HG02981 (cell line): ENCODE measurements around the gene DMD.

Experiments
- ATAC-seq: cut with Tn5 transposase; IDR thresholded peaks from one replicate; pipeline ENCODE4 v1.9.1; 2021; ENCODE audit warnings: mild to moderate bottlenecking, moderate library complexity; ENCODE audit not compliant: unreplicated experiment

DMD gene

DNA sequence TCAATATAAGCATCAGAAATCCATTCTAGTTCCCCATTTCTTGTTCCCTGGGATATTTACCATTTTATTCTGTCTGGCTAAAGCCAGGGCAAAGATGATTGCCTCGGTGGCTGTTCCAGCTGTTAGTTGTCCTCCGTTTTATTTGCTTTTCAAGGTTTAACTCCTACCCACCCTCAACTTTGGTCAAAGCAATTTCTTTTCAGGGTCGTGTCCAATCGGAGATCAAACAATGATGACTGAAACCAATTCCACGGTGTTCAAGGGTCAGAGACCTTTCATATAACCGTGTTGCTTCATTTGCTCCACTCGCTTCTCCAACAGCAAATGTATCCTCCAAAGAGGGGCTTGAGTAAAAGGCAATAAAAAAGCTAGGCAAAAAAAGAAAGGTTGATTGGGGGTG, 1946.0 kb downstream of the DMD start:
- ATAC-seq: no peak

DNA sequence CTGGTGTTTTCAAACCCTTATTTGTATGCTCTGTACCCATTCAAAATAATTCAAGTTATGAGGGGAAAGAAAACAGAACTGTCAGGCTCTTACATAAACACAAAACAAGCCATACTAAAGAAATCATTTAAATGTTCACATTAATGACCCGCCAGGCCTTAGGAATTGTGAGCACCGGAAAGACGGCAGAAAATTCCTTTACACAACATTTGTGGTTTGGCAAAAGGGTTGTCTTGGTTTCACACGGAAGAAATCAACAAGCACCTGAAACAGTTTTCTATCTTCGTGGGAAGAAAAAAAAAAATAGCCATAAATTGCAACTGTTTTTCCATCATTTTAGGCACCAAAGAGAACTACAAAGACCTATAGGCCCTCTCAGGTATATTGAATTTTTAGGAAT, 1951.0 kb downstream of the DMD start:
- ATAC-seq: no peak

DNA sequence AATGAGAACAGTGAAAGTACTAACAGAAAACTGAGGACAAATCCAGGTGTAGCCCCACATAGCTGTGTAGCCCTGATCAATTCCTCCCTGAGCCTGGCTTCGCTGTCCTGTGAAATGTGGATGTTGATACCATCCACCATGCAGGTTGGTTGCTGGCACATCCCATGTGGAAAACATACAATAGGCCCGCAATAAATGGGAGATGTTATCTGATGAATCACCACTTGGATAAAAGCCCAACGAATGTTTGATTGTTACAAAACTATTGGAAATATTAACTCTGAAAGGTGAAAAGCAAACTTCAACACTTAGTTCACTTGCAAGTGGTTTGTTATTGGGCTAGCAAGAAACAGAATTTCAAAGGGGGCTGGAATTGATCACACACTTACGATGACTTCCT, 1953.2 kb downstream of the DMD start:
- ATAC-seq: no peak

DNA sequence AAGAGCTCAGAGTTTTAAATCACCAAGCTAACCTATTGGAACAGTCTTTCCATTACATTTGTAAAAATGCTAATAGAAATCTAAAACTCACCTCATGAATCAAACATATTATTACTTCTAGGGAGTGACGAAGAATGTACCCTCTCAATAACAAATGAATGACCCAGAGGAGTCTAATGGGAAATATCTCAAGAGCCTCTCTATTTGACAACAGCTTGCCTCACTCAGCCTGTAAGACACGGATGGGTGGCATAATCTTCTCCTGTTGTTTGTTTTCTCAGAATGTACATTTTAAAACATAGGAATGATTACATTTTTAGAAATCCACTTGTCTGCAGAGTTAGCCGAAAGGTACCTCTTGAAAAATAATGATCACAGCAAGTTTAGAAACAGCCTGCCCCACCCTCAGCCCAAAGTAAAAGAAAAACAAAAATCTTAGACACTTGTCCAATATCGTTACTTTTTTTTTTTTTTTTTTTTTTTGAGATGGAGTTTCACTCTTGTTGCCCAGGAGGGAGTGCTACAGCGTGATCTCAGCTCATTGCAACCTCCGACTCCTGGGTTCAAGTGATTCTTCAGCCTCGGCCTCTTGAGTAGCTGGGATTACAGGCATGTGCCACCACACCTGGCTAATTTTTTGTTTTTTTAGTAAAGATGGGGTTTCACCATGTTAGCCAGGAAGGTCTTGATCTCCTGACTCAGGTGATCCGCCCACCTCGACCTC, 1955.9 kb downstream of the DMD start:
- no peak for ATAC-seq

DNA sequence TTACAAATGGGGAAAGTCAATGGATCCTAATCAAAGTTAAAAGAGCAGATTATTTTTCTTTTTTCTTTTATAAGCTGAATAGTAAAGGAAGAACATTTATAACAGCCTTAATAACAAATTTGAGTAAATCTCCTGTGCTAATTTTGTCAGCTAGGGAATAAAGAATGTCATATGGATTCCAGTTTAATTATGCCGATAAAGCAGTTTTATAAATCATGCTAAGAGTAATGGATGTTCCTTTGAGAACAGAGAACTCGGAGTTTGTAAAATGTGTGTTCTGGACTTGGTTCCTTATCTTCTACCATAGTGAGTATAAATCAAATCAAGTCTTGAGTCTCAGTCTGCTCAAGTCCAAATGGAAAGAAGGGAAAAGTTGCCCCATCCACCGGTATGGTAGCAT, 1959.2 kb downstream of the DMD start:
- no peak for ATAC-seq

DNA sequence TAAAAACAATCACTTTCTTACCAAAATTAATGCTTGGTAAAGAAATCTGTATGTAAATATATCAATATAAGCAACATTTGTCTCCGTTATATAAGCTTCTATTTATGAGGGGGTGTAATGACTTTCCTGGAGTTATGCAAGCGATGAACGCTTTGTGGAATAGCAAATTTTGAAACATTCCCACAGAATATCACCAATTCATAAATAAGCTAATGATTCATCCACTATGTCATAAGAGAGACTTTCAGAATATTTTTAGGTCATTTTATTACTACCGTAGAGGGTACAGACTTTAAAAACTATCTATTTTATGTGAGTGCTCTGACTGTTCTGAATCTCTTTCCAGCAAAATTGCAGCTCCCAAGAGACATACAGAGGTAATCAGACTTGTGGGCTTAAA, 1960.0 kb downstream of the DMD start:
- ATAC-seq: no peak

DNA sequence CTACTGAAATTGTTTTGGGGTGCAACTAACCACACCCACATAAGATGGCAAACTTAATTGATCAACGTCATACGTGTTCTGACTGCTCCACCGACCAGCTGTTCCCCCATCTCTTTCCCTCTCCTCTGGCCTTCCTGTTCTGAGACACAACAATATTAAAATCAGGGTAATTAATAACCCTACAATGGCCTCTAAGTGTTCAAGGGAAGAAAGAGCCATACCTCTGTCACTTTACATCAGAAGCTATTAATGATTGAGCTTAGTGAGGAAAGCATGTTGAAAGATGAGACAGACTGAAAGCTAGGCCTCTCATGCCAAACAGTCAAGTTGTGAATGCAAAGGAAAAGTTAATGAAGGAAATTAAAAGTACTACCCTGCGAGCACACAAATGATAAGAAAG, 1965.6 kb downstream of the DMD start:
- peak; percentile 90 for ATAC-seq

DNA sequence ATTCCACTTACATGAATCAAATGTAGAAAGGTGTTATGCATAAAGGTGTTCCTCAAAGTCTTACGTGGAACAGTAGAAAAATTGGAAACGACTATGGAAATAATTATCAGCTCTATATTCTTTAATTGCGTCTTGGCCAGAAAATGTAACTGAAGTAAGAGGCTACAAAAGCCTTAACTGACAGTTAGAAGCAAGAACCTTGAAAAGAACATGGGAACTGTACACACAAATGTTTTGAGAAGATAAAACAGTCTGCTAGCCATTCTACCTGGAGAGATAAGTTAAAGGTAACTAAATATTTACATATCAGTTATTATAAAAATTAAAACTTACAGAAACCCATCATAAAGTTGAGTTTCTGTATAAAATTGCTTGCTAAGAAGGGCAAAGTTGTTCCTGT, 1967.5 kb downstream of the DMD start:
- no peak for ATAC-seq

DNA sequence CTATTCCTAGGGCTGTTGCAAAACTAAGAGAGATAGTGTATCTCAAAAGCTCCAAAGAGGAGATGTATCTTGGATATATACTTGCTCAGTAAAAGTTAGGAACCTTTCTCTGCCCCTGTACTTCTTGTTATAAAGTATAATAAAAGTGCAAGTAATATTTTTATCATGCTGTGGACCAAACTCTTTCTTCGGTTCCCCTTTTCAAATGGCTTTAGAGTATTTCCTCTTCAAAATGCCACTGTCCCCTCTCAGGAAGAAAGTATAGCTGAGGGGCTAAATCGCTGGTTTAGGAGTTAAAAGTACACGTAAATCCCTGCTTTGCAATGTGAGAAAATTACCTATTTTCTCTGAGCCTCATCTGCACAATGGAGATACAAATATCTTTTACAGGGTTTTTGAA, 1970.4 kb downstream of the DMD start:
- no peak for ATAC-seq

DNA sequence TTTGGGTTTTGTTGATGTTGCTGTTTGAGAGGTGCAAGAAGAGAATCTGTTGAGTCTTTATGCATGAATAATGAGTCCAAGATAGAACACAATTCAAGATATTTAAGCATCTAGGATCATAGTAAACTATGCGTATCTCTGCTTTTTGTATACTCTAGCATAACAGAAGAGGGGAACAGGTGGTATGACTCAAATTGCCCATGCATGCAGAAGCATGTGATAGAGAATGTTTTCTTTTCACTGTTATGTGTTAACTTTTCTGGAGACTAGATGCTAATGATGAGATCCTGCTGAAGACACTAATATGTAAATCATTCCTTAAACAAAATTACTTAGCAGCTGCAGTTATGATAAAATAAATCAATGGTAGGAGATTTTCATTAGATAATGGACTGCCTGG, 1974.2 kb downstream of the DMD start:
- peak; percentile 68 for ATAC-seq

DNA sequence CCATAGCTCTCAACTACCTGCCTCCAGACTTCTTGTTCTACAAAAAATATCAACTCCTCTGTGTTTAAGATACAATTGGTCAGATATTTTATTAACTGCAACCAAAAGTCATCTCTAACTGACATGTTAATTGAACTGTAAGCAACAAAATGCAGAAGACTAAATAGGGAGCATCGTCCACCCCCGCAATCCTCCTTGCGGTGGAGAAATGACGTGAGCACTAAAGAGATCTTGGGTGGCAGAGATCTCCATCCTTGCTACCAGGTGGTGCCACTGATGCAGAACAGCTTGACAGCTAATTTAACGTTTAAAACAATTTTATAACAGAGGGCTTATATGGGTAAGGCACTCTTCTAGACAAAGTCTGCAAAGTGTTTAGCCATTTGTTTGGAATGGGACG, 1975.1 kb downstream of the DMD start:
- peak; percentile 52 for ATAC-seq

DNA sequence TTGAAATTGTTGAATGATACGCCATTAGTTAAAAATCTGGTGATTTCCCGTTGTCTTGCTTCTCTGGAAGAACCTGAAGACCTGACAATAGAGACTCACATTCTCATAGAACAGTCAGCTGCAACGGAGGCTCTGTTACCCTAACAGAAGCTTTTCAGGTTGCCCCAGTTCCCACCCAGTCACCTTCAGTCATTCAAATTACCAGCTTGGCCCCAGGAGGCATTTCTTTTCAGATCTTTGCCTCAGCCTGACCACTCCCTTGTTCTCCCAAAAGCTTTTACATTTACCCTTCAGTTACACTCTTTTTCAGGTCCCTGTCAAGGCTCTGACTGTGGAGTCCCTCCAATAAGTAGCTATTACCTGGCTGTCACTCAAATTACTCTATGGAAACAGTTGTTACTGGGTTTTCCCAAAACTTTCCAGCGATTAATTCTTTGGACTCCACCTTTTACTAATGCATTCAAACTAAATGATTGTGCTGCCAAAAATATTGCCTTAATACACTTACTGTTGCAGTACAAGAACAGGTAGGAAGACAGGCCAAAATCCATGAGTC, 1977.3 kb downstream of the DMD start:
- ATAC-seq: no peak

DNA sequence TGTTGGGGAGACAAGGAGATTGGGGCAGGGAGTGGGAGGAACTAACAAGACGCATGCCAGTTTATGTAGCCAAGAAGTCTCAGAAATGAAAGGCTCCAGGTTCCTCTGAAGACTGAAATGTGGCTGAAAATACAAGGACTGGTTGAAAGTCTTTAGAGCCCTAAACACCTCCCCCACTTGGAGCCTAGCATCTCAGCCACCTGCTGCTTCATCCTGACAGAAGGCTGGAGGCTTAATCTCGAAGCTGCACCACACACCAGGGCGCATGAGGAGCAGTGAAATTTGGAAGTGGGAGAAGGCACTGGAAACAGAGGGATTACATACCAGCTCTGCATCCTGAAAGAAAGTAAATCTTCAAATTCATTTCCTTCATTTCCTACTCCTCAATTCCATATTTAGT, 1978.8 kb downstream of the DMD start:
- no peak for ATAC-seq

DNA sequence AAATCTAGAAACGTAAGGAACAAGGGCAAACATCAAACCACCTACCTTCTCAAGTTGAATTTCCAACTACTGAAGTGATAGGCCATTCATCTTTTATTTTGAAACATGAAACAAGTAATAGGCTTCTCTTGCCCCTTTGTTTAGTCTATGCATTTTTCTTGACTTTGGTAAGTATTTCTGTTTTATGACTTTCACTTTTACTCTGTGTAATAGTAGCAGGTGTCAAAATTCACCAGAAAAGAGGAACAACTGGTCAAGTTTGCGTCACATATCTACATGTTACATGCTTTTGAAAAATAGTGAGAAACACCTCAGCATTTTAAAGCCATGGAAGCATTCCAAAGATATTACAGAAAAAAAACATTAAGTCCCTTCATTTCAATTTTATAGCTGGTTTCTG, 1982.4 kb downstream of the DMD start:
- peak; percentile 86 for ATAC-seq

DNA sequence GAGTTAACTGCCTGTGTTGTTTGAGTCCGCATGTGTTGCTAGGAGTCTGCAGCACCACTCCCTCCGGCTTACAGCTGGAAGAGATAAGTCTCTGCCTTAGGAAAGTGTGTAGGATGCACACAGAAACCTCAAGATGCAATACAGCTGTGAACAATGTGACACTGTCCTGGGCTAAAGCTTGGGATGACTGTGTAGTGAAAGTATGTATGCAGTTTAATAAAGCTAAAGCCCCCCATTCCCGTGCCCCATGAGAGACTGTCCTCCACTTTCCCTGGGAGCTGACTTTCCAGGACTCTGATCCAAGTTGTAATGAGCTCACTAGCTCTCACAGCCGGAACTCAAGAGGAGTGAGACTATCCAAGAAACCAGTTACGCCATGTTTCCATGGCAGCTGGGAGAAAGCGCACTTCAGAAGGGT, 1982.9 kb downstream of the DMD start:
- no peak for ATAC-seq

DNA sequence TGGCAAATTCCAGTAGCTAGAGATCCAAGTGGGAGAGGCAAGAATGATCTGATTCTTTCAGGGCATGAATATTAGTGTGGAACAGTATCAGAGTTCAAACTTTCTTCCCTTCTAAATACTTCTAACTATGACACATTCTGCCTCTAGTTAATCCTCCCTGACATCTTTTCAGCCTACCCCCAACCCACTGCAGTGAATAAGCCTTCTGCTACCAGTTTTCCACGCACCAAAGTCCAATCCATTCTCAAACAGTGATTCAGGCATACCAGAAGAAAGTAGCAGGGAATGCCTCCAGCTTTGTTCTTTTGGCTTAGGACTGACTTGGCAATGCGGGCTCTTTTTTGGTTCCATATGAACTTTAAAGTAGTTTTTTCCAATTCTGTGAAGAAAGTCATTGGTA, 1984.1 kb downstream of the DMD start:
- no peak for ATAC-seq

DNA sequence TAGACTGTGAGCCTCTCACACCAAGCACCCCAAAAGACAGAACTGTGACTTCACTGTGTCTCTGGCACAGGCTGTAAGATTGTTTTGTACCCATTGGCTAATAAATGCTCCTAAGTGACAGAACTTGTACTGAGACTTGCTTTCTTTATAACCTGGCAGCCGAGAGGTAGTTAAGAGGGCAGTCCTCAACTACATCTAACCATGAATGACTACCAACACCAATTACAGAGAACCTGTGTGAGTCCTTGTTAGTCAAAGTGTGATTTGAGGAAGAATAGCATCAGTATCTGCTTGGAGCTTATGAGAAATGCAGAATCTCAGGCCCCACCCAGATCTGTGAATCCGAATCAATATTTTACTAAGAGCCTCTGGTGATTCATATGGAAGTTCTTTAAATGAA, 1985.5 kb downstream of the DMD start:
- no peak for ATAC-seq

DNA sequence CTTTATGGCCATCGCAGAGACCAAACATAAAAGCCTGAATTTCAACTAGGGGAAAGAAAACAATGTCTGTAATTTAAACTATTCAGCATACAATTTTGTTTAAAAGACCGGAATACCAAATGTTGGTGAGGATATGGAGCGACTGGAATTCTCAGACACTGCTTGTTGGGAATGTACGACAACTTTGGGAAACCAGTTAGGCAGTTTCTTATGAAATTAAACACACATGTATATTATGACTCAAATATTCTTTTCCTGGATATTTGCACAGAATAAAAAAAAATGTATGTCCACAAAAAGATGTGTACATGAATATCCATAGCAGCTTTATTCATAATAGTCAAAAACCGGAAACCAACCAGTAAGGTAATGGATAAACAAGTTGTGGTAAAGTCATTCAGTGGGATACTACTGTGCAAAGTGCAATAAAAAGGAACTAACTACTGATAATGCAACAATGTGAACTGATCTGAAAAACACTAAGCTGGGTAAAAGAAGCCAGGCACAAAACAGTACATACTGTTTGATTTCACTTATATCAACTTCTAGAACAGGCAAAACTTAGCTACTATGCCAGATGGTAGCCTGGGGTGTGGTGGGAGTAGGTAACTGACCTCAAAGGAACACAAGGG, 1986.9 kb downstream of the DMD start:
- ATAC-seq: peak; percentile 44

DNA sequence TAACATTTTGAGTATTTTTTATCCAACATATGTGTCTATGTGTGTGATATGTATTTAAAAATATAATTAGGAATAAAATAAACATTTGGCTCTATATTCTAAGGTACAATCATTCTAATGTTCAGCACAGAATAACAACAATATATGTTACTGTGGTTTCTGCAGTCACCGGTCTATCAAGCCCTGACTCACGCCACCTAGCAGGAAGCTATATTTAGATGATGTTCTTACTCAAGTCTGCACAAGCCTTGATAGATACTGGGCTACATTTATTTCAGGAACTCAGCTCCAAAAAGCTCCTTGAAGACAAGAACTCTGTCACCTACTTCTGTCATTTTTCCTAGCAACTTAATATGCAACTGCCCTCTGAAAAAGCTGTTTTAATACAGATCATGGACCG, 1987.5 kb downstream of the DMD start:
- peak; percentile 86 for ATAC-seq

DNA sequence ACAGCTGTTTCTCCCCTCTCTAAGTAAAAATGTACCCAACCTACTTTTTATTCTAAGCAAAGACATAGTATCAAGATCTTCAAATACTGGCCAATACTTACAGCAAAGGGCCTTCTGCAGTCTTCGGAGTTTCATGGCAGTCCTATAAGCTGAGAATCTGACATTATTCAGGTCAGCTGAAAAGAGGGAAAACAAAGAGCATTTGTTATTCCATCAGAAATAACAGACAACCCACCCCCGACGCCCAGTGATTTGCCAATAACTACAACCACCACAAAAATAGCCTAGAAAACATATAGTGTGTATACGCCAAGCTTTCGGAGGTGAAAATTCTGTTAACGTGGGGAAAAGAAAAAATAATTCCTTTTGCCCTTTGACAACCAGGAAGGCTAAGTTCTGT, 1988.4 kb downstream of the DMD start:
- ATAC-seq: no peak

DNA sequence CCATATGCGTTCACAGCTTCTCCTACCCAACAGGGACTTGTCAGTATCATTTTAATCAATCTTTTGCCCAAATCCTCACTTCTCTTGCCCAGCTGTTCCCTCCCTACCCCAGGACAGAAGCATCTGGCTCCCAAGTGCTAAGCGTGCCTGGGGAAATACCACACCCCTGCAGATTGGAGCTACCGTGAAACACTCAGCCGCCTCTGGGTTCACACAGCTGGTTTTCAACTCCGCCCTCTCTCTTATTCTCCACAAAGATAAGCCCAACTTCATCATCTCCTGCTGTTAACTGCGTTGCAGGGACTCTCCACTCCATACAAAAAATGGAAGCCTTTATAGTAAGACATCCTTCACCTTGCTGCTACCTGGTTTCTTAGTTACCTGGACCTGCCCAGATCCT, 1992.2 kb downstream of the DMD start:
- no peak for ATAC-seq

DNA sequence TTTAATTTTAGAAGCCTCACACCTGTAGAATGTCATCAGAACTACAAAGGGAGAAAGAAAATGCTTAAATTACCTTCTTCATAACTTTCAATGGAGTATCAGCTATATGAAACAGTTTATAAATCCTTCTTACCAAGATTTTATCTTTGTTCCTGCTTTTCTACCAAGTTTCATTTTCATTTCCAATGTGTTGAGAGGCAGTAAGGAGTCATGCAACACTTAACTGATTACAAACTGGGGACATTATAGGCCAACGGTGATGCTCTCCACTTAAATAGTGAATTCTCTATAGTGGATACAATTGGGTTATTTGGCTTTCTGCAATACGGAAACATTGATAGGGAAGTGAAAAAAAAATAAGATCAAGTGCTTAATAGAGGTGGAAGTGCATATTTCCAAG, 1994.3 kb downstream of the DMD start:
- no peak for ATAC-seq
